Measurements from ENCODE around the gene TMEM26. TPM values are rescaled to one million over a fixed set of nuclear protein-coding genes. Genes with fewer than 3 reads are reported as not detected.

TMEM26 gene
- total and polyA plus RNA-seq, 2 experiments from 2014 or later: 1.0 to 1.9 TPM

- TF ChIP-seq EZH2 (IDR thresholded peaks at IDR 0.05; ENCODE audit: low read depth, unreplicated experiment) (no peak), JUNB (IDR thresholded peaks at IDR 0.05; ENCODE audit: unreplicated experiment) (no peak), STAT1 (IDR thresholded peaks at IDR 0.05; ENCODE audit: unreplicated experiment) (no peak), EZH2phosphoT487 (IDR thresholded peaks at IDR 0.05; ENCODE audit: unreplicated experiment) (no peak), ZNF331 (CRISPR knock-in tag; IDR thresholded peaks at IDR 0.05; ENCODE audit: low read depth) (no peak), ZNF114 (CRISPR knock-in tag; IDR thresholded peaks at IDR 0.05) (no peak)
- TF ChIP-seq, protein P1, sequence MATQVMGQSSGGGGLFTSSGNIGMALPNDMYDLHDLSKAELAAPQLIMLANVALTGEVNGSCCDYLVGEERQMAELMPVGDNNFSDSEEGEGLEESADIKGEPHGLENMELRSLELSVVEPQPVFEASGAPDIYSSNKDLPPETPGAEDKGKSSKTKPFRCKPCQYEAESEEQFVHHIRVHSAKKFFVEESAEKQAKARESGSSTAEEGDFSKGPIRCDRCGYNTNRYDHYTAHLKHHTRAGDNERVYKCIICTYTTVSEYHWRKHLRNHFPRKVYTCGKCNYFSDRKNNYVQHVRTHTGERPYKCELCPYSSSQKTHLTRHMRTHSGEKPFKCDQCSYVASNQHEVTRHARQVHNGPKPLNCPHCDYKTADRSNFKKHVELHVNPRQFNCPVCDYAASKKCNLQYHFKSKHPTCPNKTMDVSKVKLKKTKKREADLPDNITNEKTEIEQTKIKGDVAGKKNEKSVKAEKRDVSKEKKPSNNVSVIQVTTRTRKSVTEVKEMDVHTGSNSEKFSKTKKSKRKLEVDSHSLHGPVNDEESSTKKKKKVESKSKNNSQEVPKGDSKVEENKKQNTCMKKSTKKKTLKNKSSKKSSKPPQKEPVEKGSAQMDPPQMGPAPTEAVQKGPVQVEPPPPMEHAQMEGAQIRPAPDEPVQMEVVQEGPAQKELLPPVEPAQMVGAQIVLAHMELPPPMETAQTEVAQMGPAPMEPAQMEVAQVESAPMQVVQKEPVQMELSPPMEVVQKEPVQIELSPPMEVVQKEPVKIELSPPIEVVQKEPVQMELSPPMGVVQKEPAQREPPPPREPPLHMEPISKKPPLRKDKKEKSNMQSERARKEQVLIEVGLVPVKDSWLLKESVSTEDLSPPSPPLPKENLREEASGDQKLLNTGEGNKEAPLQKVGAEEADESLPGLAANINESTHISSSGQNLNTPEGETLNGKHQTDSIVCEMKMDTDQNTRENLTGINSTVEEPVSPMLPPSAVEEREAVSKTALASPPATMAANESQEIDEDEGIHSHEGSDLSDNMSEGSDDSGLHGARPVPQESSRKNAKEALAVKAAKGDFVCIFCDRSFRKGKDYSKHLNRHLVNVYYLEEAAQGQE (IDR thresholded peaks at IDR 0.05; ENCODE audit: unreplicated experiment): no peak
Observed at GRCh38 chr10:61458031-61458430, 4.8 kb upstream of the TMEM26 start (continued).

- no peaks in the 10 kb centered on the region for H3F3A ChIP-seq (replicated peaks; ENCODE audit: low read depth)
- H4K20me1 ChIP-seq (replicated peaks; ENCODE audit: insufficient read depth): no peaks in the 10 kb centered on the region
- peaks cover 39% of the 10 kb centered on the region for H3K27me3 ChIP-seq (ENCODE audit: insufficient read depth)
- H3K4me1 ChIP-seq (ENCODE audit: insufficient read depth): peaks cover 21% of the 10 kb centered on the region; the same call in 1 of the 2 replicates
- Mint-ChIP-seq H3K4me1 (peaks cover 23% of the 10 kb centered on the region), H3K36me3 (ENCODE audit: low read depth) (no peaks in the 10 kb centered on the region), H3K4me3 (no peak overlapping the region), H3K27me3 (ENCODE audit: insufficient read depth, low read depth, poor library complexity) (peaks cover 19% of the 10 kb centered on the region), H3K27ac (no peak overlapping the region), H3K9me3 (peaks cover 3% of the 10 kb centered on the region; the same call in 2 of the 3 replicates)
- no peaks in the 10 kb centered on the region for H3K36me3 ChIP-seq (ENCODE audit: insufficient read depth)
- DNase-seq (ENCODE audit: low spot score) (no peak), ATAC-seq (no peak)
- H3K79me2 ChIP-seq (replicated peaks; ENCODE audit: insufficient read depth): no peaks in the 10 kb centered on the region; the same call in 1 of the 2 replicates
- H3K4me3 ChIP-seq: no peak overlapping the region
- no peak overlapping the region for H2AFZ ChIP-seq
- no peak overlapping the region for H3K27ac ChIP-seq (ENCODE audit: low read depth)
- no peak overlapping the region for H3K4me2 ChIP-seq
- no peaks in the 10 kb centered on the region for H3K9me2 ChIP-seq (ENCODE audit: insufficient read depth)
- TF ChIP-seq POLR2AphosphoS5 (IDR thresholded peaks at IDR 0.05; ENCODE audit: low read depth): no peak
- TF ChIP-seq, protein P2, sequence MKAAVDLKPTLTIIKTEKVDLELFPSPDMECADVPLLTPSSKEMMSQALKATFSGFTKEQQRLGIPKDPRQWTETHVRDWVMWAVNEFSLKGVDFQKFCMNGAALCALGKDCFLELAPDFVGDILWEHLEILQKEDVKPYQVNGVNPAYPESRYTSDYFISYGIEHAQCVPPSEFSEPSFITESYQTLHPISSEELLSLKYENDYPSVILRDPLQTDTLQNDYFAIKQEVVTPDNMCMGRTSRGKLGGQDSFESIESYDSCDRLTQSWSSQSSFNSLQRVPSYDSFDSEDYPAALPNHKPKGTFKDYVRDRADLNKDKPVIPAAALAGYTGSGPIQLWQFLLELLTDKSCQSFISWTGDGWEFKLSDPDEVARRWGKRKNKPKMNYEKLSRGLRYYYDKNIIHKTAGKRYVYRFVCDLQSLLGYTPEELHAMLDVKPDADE (IDR thresholded peaks at IDR 0.05): no peak
- TF ChIP-seq, protein P1 (IDR thresholded peaks at IDR 0.05; ENCODE audit: unreplicated experiment): no peak
- TF ChIP-seq CREB1 (CRISPR knock-in tag; IDR thresholded peaks at IDR 0.05; ENCODE audit: low read depth): no peak
- TF ChIP-seq, protein P3, sequence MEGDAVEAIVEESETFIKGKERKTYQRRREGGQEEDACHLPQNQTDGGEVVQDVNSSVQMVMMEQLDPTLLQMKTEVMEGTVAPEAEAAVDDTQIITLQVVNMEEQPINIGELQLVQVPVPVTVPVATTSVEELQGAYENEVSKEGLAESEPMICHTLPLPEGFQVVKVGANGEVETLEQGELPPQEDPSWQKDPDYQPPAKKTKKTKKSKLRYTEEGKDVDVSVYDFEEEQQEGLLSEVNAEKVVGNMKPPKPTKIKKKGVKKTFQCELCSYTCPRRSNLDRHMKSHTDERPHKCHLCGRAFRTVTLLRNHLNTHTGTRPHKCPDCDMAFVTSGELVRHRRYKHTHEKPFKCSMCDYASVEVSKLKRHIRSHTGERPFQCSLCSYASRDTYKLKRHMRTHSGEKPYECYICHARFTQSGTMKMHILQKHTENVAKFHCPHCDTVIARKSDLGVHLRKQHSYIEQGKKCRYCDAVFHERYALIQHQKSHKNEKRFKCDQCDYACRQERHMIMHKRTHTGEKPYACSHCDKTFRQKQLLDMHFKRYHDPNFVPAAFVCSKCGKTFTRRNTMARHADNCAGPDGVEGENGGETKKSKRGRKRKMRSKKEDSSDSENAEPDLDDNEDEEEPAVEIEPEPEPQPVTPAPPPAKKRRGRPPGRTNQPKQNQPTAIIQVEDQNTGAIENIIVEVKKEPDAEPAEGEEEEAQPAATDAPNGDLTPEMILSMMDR (conservative IDR thresholded peaks at IDR 0.05; ENCODE audit: low read depth in 2 of 2): no peak
- TF ChIP-seq NANOG (IDR thresholded peaks at IDR 0.05; ENCODE audit: borderline replicate concordance): no peak
- no peak for TF ChIP-seq ZNF331 (CRISPR knock-in tag; IDR thresholded peaks at IDR 0.05; ENCODE audit: low read depth)
- TF ChIP-seq ZNF114 (CRISPR knock-in tag; IDR thresholded peaks at IDR 0.05): no peak
- TF ChIP-seq EZH2phosphoT487 (IDR thresholded peaks at IDR 0.05; ENCODE audit: unreplicated experiment): no peak
Observed at GRCh38 chr10:61456095-61456789, 3.1 kb upstream of the TMEM26 start.

Data from GM23338 (cell line).